GM12892 (cell line): ENCODE data around the gene SNAPIN.
"Not testable (repeated sequence)": the region's sequence is repeated elsewhere in the genome, so short reads cannot be mapped to it uniquely, and the experiment has no call there.

Experiments
- DNase-seq: peaks from one replicate; pipeline ENCODE4 v3.0.0; 2011; ENCODE audit not compliant: insufficient read length
- FAIRE-seq: peaks from 2 replicates; lab custom pipeline; 2011; peaks lifted over from hg19 to GRCh38; lab: Jason Lieb, UNC
- POLR2A ChIP-seq: IDR thresholded peaks from 2 replicates; pipeline ENCODE4 v1.6.1; 2011; ENCODE audit warnings: low read depth, low read length, control low read depth
- POLR2AphosphoS5 ChIP-seq: IDR thresholded peaks from 2 replicates; pipeline ENCODE4 v1.6.1; 2011; ENCODE audit warnings: low read depth, low read length, control low read depth
- TAF1 ChIP-seq: IDR thresholded peaks from 2 replicates; pipeline ENCODE4 v1.6.1; 2011; ENCODE audit warnings: low read depth, mild to moderate bottlenecking, control low read depth, low read length, borderline replicate concordance

SNAPIN gene

DNA sequence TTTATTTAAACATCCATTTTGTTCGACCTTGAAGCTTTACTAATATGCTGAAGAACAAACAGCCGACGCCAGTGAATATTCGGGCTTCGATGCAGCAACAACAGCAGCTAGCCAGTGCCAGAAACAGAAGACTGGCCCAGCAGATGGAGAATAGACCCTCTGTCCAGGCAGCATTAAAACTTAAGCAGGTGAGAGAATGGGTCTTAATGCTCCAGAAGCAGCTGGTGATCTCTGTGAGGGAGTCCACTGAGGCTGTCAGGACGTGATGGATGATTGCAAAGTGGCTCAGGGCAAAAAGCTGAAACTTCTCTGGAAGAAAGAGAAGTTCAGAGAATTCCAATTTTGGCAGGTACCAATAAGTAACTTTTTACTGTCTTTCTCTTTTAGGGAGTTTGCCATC lies 20.2 kb upstream of the SNAPIN start:
- no peak for FAIRE-seq
- DNase-seq, result no peak
- TF ChIP-seq TAF1 (no peak), POLR2AphosphoS5 (no peak), POLR2A (no peak)

GRCh38 chr1:153639280-153639679 lies 19.2 kb upstream of the SNAPIN start:
- DNase-seq, result no peak
- TF ChIP-seq POLR2A (no peak), TAF1 (no peak), POLR2AphosphoS5 (no peak)
- FAIRE-seq, result no peak

GRCh38 chr1:153640213-153640612 lies 18.3 kb upstream of the SNAPIN start:
- DNase-seq, FAIRE-seq: not testable (repeated sequence)

DNA sequence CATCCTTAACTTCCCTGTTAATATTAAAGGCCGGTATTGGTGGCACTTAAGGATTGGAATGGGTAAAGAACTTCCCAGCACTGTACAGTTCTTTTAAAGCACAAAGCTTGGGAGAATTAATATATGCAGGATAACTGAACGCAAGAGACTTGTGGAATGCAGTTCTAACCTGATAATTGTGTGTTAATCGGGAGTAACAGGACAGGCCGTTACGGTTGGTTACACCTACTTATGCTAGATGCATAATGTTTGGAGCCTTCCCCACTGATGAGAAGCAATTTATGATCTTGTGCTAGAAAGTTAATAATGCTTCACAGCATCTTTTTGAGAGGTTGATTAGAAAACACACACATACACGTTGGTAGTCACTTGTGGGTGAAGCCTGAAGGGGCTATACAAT lies 17.6 kb upstream of the SNAPIN start:
- TF ChIP-seq TAF1 (no peak), POLR2AphosphoS5 (peak; percentile 58; the same call in 1 of the 2 replicates), POLR2A (no peak)
- FAIRE-seq (no peak), DNase-seq (no peak)

- FAIRE-seq (no peak), DNase-seq (no peak)
- TF ChIP-seq POLR2AphosphoS5 (no peak), POLR2A (no peak), TAF1 (no peak)
Measured at GRCh38 chr1:153642161-153642560, 16.3 kb upstream of the SNAPIN start.

DNA sequence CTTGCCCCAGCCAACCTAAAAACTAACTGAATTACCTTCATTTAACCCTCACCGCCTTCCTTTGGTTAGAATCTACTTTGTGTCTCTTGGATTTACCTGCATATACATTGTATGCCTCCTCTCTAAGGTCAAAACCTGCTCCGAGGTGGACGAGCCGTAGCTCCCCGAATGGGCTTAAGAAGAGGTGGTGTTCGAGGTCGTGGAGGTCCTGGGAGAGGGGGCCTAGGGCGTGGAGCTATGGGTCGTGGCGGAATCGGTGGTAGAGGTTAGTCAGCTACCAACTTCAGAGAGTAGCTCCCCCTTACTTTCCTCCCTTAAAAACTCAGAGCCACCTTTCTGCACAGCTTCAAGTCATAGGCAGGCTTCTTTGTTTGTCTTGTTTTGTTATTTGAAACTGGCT lies 15.4 kb upstream of the SNAPIN start:
- DNase-seq (no peak), FAIRE-seq (no peak)
- no peak for TF ChIP-seq POLR2AphosphoS5
- TF ChIP-seq POLR2A, result no peak
- TF ChIP-seq TAF1, result no peak

- TF ChIP-seq POLR2AphosphoS5 (no peak), TAF1 (no peak), POLR2A (no peak)
- no peak for FAIRE-seq
- no peak for DNase-seq
Measured at GRCh38 chr1:153643816-153644215, 14.7 kb upstream of the SNAPIN start.

GRCh38 chr1:153646672-153647345 lies 11.7 kb upstream of the SNAPIN start:
- TF ChIP-seq POLR2A (no peak; the same call in none of the 2 replicates), POLR2AphosphoS5 (peak; percentile 34; the same call in 1 of the 2 replicates)
- DNase-seq (no peak), FAIRE-seq (no peak)

DNA sequence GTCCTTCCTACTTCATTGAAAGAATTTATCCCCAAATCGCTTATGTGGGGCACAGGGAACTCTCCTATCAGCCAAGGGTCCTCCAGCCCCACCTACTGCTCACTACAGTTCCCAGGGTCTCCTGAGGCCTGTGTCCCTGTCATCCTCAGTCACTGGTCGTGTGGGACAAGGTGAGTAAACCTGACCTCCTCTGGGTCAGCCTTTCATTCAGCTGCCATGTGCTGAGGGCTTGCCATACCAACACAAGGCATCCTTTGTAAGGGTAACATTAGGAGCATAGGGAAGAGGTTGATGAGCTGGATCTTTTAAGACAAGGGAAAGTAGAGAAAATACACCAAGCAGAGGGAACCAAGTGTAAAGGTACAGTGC lies 11.2 kb upstream of the SNAPIN start:
- no peak for FAIRE-seq
- no peak for DNase-seq
- peak; percentile 15 for TF ChIP-seq POLR2AphosphoS5
- peak; percentile 45 for TF ChIP-seq POLR2A
- no peak for TF ChIP-seq TAF1

DNA sequence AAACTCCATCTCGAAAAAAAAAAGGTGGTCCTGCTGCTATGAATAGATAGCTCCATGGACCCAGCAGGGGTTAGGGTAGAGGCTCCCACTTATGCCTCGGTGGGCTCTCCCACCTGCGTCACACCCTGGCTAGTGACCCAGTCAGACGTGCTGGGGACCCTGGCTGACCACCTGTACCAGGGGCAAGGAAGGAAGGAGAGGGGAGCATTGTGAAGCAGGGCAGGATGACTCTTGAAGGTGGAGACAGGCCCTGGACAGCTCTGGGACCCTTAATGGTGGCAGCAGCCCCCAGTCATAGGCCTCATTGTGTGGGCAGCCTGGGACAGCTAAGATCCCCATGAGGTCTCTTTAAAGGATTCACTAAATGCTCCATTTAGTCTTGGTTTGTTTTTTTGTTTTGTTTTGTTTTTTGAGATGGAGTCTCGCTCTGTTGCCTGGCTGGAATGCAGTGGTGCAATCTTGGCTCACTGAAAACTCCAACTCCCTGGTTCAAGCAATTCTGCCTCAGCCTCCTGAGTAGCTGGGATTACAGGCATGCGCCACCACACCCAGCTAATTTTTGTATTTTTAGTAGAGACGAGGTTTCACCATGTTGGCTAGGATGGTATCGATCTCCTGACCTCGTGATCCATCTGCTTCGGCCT lies 10.4 kb upstream of the SNAPIN start:
- FAIRE-seq (no peak), DNase-seq (no peak)
- TF ChIP-seq POLR2AphosphoS5, result peak; percentile 34; the same call in 1 of the 2 replicates
- TF ChIP-seq POLR2A, result peak; percentile 55
- no peak for TF ChIP-seq TAF1

GRCh38 chr1:153649137-153649862 lies 9.2 kb upstream of the SNAPIN start:
- DNase-seq, result no peak
- no peak for FAIRE-seq
- TF ChIP-seq POLR2AphosphoS5 (peak; percentile 37; the same call in 1 of the 2 replicates), TAF1 (no peak), POLR2A (no peak; the same call in 1 of the 2 replicates)
